CD4-positive, alpha-beta memory T cell (primary cell): ENCODE results near the gene BLVRA. TPM values are rescaled to one million over a fixed set of nuclear protein-coding genes. Genes with fewer than 3 reads are reported as not detected.
"Not testable (repeated sequence)": the region's sequence is repeated elsewhere in the genome, so short reads cannot be mapped to it uniquely, and the experiment has no call there.

Experiments
- CTCF ChIA-PET: fragments of 350-600 bp; sonication (Branson Sonifier 250); formaldehyde crosslinking; loops from one replicate; lab custom pipeline; 2021; ENCODE audit warnings: inconsistent platforms; ENCODE audit not compliant: partially characterized antibody; lab: Charles Lee
- POLR2A ChIA-PET: fragments of 350-600 bp; sonication (Branson Sonifier 250); formaldehyde crosslinking; loops from one replicate; lab custom pipeline; 2021; ENCODE audit not compliant: partially characterized antibody; lab: Charles Lee
- DNase-seq, 5 donors: peaks; one replicate each; pipeline versions ENCODE4 v3.0.0 to v3.0.0-alpha.2; 2020 to 2022; ENCODE audit warnings: mixed read lengths in 1 of 5
- H3K27ac ChIP-seq: one replicate; pipeline ENCODE4 v1.7.0; 2013; ENCODE audit warnings: low read depth, low read length
- H3K27me3 ChIP-seq: 2 replicates; pipeline ENCODE4 v1.7.0; 2013; ENCODE audit warnings: mild to moderate bottlenecking, low read length, moderate library complexity; ENCODE audit not compliant: insufficient read depth
- H3K36me3 ChIP-seq: 2 replicates; pipeline ENCODE4 v1.7.0; 2013; ENCODE audit warnings: mild to moderate bottlenecking, low read length, moderate library complexity; ENCODE audit not compliant: insufficient read depth
- H3K4me1 ChIP-seq: 2 replicates; pipeline ENCODE4 v1.7.0; 2013; ENCODE audit warnings: mild to moderate bottlenecking, low read length, moderate library complexity; ENCODE audit not compliant: insufficient read depth
- H3K4me3 ChIP-seq, 2 donors: one replicate each; pipeline ENCODE4 v1.7.0; 2013; ENCODE audit warnings: low read length in 2 of 2, mild to moderate bottlenecking in 1 of 2
- H3K9me3 ChIP-seq, 2 donors: one replicate each; pipeline ENCODE4 v1.7.0; 2013; ENCODE audit warnings: low read length in 2 of 2, control low read depth in 1 of 2; ENCODE audit not compliant: control insufficient read depth in 1 of 2
- H3K27ac Mint-ChIP-seq, 7 donors: one replicate each; pipeline ENCODE4 v1.8.0; 2020 to 2021; ENCODE audit warnings: mixed read lengths in 7 of 7, mild to moderate bottlenecking in 6 of 7, inconsistent platforms in 3 of 7, moderate library complexity in 3 of 7
- H3K27me3 Mint-ChIP-seq, 2 donors: one replicate each; pipeline ENCODE4 v1.8.0; 2020 to 2021; ENCODE audit warnings: mixed read lengths in 2 of 2
- H3K36me3 Mint-ChIP-seq, 2 donors: one replicate each; pipeline ENCODE4 v1.8.0; 2020 to 2021; ENCODE audit warnings: mixed read lengths in 2 of 2, inconsistent platforms in 1 of 2, mild to moderate bottlenecking in 1 of 2
- H3K4me1 Mint-ChIP-seq, 4 donors: one replicate each; pipeline ENCODE4 v1.8.0; 2020 to 2021; ENCODE audit warnings: mixed read lengths in 4 of 4, mild to moderate bottlenecking in 1 of 4
- H3K4me3 Mint-ChIP-seq, 8 donors: one replicate each; pipeline ENCODE4 v1.8.0; 2020 to 2021; ENCODE audit warnings: mixed read lengths in 8 of 8, mild to moderate bottlenecking in 7 of 8, moderate library complexity in 6 of 8, inconsistent platforms in 3 of 8
- H3K9me3 Mint-ChIP-seq, 8 donors: one replicate each; pipeline ENCODE4 v1.8.0; 2020 to 2021; ENCODE audit warnings: mixed read lengths in 8 of 8, mild to moderate bottlenecking in 5 of 8, inconsistent platforms in 3 of 8, moderate library complexity in 1 of 8
- intact Hi-C: fragments of 100-400 bp; cut with micrococcal nuclease; formaldehyde crosslinking; loops from one replicate; pipeline ENCODE4 v1.15.1; 2023
- polyA plus RNA-seq, 2 donors: library from polyadenylated mRNA; unstranded; fragments of 300-500 nt; fragmentation: Illumina TruSeq; gene quantifications; one replicate each; pipeline ENCODE4 v1.2.3, GENCODE V29; 2021
- total RNA-seq, 2 experiments: library from RNA; stranded (reverse); gene quantifications; one replicate each; pipeline ENCODE4 v1.2.3, GENCODE V29; 2021

BLVRA gene
- total RNA-seq (10 to 100 TPM; 18.1 to 19.3 TPM), polyA plus RNA-seq (100 to 1,000 TPM in 1 of 2 donors, 10 to 100 TPM in 1; 72.0 to 105 TPM)

GRCh38 chr7:43758029-43758821 is at the start of gene BLVRA:
TSS of gene BLVRA (plus strand) at chr7:43758680. CDS start at chr7:43771159, 12,479 bp downstream.
- peak within 1 kb of the TSS; percentile 79 to 95 (median 89) for H3K27ac Mint-ChIP-seq
- no peaks in the 10 kb centered on the region for H3K9me3 ChIP-seq
- no peaks in the 10 kb centered on the region for H3K27me3 ChIP-seq
- intact Hi-C loops: loop anchor here (1.0 kb wide), 1 partner anchor 29 kb away; the partner anchor contains the start of gene COA1
- peaks cover 3% of the 10 kb centered on the region in 2 donors for H3K36me3 Mint-ChIP-seq
- H3K36me3 ChIP-seq: no peaks in the 10 kb centered on the region
- no peaks in the 10 kb centered on the region for H3K27me3 Mint-ChIP-seq
- ChIA-PET CTCF (interaction anchor here (1.4 to 3.6 kb wide), 3 partner anchors 28 to 176 kb away, joined by 4 to 10 read pairs (median 6); partner anchors contain the start of genes COA1 and STK17A), POLR2A (interaction anchor here (0.6 to 3.0 kb wide), 11 partner anchors 9 to 304 kb away, joined by 3 to 22 read pairs (median 4); partner anchors contain the start of genes COA1 and STK17A)
- DNase-seq: peak; percentile 59 to 75 (median 69)
- peaks cover 22 to 42% (median 34%) of the 10 kb centered on the region in 4 donors for H3K4me1 Mint-ChIP-seq
- peaks cover 36% of the 10 kb centered on the region for H3K4me1 ChIP-seq
- no peaks in the 10 kb centered on the region for H3K9me3 Mint-ChIP-seq
- H3K27ac ChIP-seq: peak within 1 kb of the TSS; percentile 77
- peak within 1 kb of the TSS; percentile 86 to 95 (median 91) for H3K4me3 Mint-ChIP-seq
- H3K4me3 ChIP-seq: peak within 1 kb of the TSS; percentile 57 to 79

- ChIA-PET POLR2A (no interaction called here), CTCF (interaction anchor here (1.5 to 4.4 kb wide), 2 partner anchors 10 to 129 kb away, joined by 3 to 24 read pairs; partner anchors contain the start of gene STK17A)
- H3K4me3 Mint-ChIP-seq: no peak overlapping the region
Observed at GRCh38 chr7:43711503-43711902, 47.0 kb upstream of the BLVRA start.

GRCh38 chr7:43715966-43716365 is 42.5 kb upstream of the BLVRA start:
- not testable (repeated sequence) for H3K4me3 Mint-ChIP-seq

More at GRCh38 chr7:43711503-43711902, 47.0 kb upstream of the BLVRA start:
- Histone ChIP-seq H3K4me1 (no peaks in the 10 kb centered on the region), H3K9me3 (no peaks in the 10 kb centered on the region), H3K27me3 (no peaks in the 10 kb centered on the region), H3K36me3 (no peaks in the 10 kb centered on the region), H3K27ac (no peak overlapping the region), H3K4me3 (no peak overlapping the region)
- H3K36me3 Mint-ChIP-seq: peaks cover 12 to 21% of the 10 kb centered on the region in 2 donors
- H3K27ac Mint-ChIP-seq: no peak overlapping the region
- no peak for DNase-seq
- no peaks in the 10 kb centered on the region for H3K27me3 Mint-ChIP-seq
- H3K9me3 Mint-ChIP-seq: peaks cover 0 to 2% (median 0%) of the 10 kb centered on the region in 8 donors
- intact Hi-C loops: loop anchor here (5.0 kb wide), 1 partner anchor 274 kb away; no protein-coding TSS in a partner anchor
- H3K4me1 Mint-ChIP-seq: peaks cover 20 to 43% (median 26%) of the 10 kb centered on the region in 4 donors

GRCh38 chr7:43716598-43716997 is 41.9 kb upstream of the BLVRA start:
- Mint-ChIP-seq H3K4me3 (peak overlapping the region in 2 of 8 donors; percentile 4 to 27), H3K27me3 (no peaks in the 10 kb centered on the region), H3K9me3 (peaks cover 0 to 2% (median 0%) of the 10 kb centered on the region in 8 donors), H3K27ac (no peak overlapping the region), H3K4me1 (peaks cover 23 to 55% (median 36%) of the 10 kb centered on the region in 4 donors), H3K36me3 (peaks cover 9 to 12% of the 10 kb centered on the region in 2 donors)
- ChIA-PET POLR2A (interaction anchor here (0.7 kb wide), 1 partner anchor 134 kb away, joined by 3 read pairs; no protein-coding TSS in a partner anchor), CTCF (interaction anchor here (1.3 to 10.2 kb wide), 2 partner anchors 16 to 135 kb away, joined by 7 to 140 read pairs; partner anchors contain the start of gene STK17A)
- Histone ChIP-seq H3K4me3 (no peak overlapping the region), H3K4me1 (no peaks in the 10 kb centered on the region), H3K27me3 (no peaks in the 10 kb centered on the region), H3K9me3 (no peaks in the 10 kb centered on the region), H3K36me3 (no peaks in the 10 kb centered on the region), H3K27ac (no peak overlapping the region)
- no peak for DNase-seq
- intact Hi-C loops: no loop called here

More at GRCh38 chr7:43715966-43716365, 42.5 kb upstream of the BLVRA start:
- Mint-ChIP-seq H3K27ac (peak overlapping the region in 3 of 7 donors; percentile 16 to 31 (median 29)), H3K4me1 (peaks cover 23 to 55% (median 35%) of the 10 kb centered on the region in 4 donors), H3K36me3 (peaks cover 9 to 12% of the 10 kb centered on the region in 2 donors)
- POLR2A ChIA-PET, intact Hi-C loops, H3K27me3 Mint-ChIP-seq, H3K27me3 ChIP-seq, H3K4me3 ChIP-seq, DNase-seq, H3K9me3 ChIP-seq, H3K27ac ChIP-seq, H3K36me3 ChIP-seq, H3K9me3 Mint-ChIP-seq, H3K4me1 ChIP-seq: not testable (repeated sequence)
- CTCF ChIA-PET: interaction anchor here (4.4 to 10.2 kb wide), 2 partner anchors 133 to 134 kb away, joined by 24 to 140 read pairs; partner anchors contain the start of gene STK17A

- H3K9me3 Mint-ChIP-seq: no peaks in the 10 kb centered on the region
- Histone ChIP-seq H3K27me3 (no peaks in the 10 kb centered on the region), H3K4me1 (no peaks in the 10 kb centered on the region), H3K9me3 (no peaks in the 10 kb centered on the region), H3K27ac (no peak overlapping the region), H3K36me3 (no peaks in the 10 kb centered on the region), H3K4me3 (no peak overlapping the region)
- CTCF ChIA-PET: interaction anchor here (0.7 to 10.2 kb wide), 20 partner anchors 9 to 1164 kb away, joined by 3 to 140 read pairs (median 4); partner anchors contain the start of genes MRPL32, PURB and STK17A
- peak in 4 of 5 donors; percentile 54 to 59 (median 58) for DNase-seq
- peaks cover 0 to 2% of the 10 kb centered on the region in 2 donors for H3K36me3 Mint-ChIP-seq
- no peaks in the 10 kb centered on the region for H3K27me3 Mint-ChIP-seq
- intact Hi-C loops: loop anchor here (1.0 to 5.0 kb wide), 5 partner anchors 21 to 1779 kb away; no protein-coding TSS in a partner anchor
- H3K27ac Mint-ChIP-seq: peak overlapping the region in 3 of 7 donors; percentile 14 to 71 (median 47)
- H3K4me1 Mint-ChIP-seq: peaks cover 23 to 46% (median 34%) of the 10 kb centered on the region in 4 donors
- POLR2A ChIA-PET: interaction anchor here (0.9 to 2.6 kb wide), 2 partner anchors 8 to 138 kb away, joined by 3 to 18 read pairs; partner anchors contain the start of genes COA1 and STK17A
- no peak overlapping the region for H3K4me3 Mint-ChIP-seq
Observed at GRCh38 chr7:43721193-43721806, 37.2 kb upstream of the BLVRA start.

- intact Hi-C loops: loop anchor here (5.0 kb wide), 1 partner anchor 1781 kb away; no protein-coding TSS in a partner anchor
- CTCF ChIA-PET: interaction anchor here (0.9 to 10.2 kb wide), 9 partner anchors 20 to 783 kb away, joined by 3 to 140 read pairs (median 7); partner anchors contain the start of gene STK17A
- H3K4me3 Mint-ChIP-seq: no peak overlapping the region
- H3K4me1 ChIP-seq: peaks cover 16% of the 10 kb centered on the region
- POLR2A ChIA-PET: interaction anchor here (1.1 to 2.6 kb wide), 2 partner anchors 118 to 140 kb away, joined by 3 to 18 read pairs; partner anchors contain the start of gene STK17A
- DNase-seq: no peak
- no peaks in the 10 kb centered on the region for H3K9me3 Mint-ChIP-seq
- H3K27ac ChIP-seq: no peak overlapping the region
- H3K4me3 ChIP-seq: no peak overlapping the region
- H3K36me3 ChIP-seq: no peaks in the 10 kb centered on the region
- no peaks in the 10 kb centered on the region for H3K27me3 ChIP-seq
- peaks cover 34 to 46% (median 40%) of the 10 kb centered on the region in 4 donors for H3K4me1 Mint-ChIP-seq
- no peaks in the 10 kb centered on the region for H3K9me3 ChIP-seq
- H3K27me3 Mint-ChIP-seq: no peaks in the 10 kb centered on the region
- no peak overlapping the region for H3K27ac Mint-ChIP-seq
- H3K36me3 Mint-ChIP-seq: peaks cover 0 to 9% of the 10 kb centered on the region in 2 donors
Observed at GRCh38 chr7:43723007-43723341, 35.5 kb upstream of the BLVRA start.
